WERI-Rb-1 (cell line): ENCODE measurements around the gene SRGAP1.
"Not testable (repeated sequence)": the region's sequence is repeated elsewhere in the genome, so short reads cannot be mapped to it uniquely, and the experiment has no call there.

Experiments
- DNase-seq: peaks from one replicate; pipeline ENCODE4 v3.0.0-alpha.2; 2020
- H3K27ac ChIP-seq: fragments of 250-450 bp; sonication (Bioruptor Pico); 2 replicates; pipeline ENCODE4 v1.5.1; 2020; ENCODE audit warnings: mild to moderate bottlenecking, moderate library complexity
- H3K27me3 ChIP-seq: fragments of 250-450 bp; sonication (Bioruptor Pico); 2 replicates; pipeline ENCODE4 v1.5.1; 2021; ENCODE audit warnings: mild to moderate bottlenecking, low read depth, moderate library complexity; ENCODE audit not compliant: insufficient read depth, severe bottlenecking
- H3K36me3 ChIP-seq: fragments of 250-450 bp; sonication (Bioruptor Pico); 2 replicates; pipeline ENCODE4 v1.5.1; 2020; ENCODE audit warnings: mild to moderate bottlenecking, moderate library complexity
- H3K4me3 ChIP-seq: 2 replicates; pipeline ENCODE4 v1.5.1; 2011; ENCODE audit warnings: low read depth, mild to moderate bottlenecking, control low read depth, low read length
- H3K9me3 ChIP-seq: fragments of 250-450 bp; sonication (Bioruptor Pico); 2 replicates; pipeline ENCODE4 v1.5.1; 2021; ENCODE audit warnings: mild to moderate bottlenecking, moderate library complexity; ENCODE audit not compliant: severe bottlenecking
- TF ChIP-seq, protein P1 (sequence below): IDR thresholded peaks from 2 replicates; pipeline ENCODE4 v1.5.1; 2011; ENCODE audit warnings: low read depth, mild to moderate bottlenecking, control low read depth, inconsistent platforms, low read length

SRGAP1 gene

GRCh38 chr12:64192644-64193444, 348.3 kb downstream of the SRGAP1 start:
- H3K9me3 ChIP-seq = no peaks in the 10 kb centered on the region
- H3K27me3 ChIP-seq = no peaks in the 10 kb centered on the region
- H3K4me3 ChIP-seq = no peak overlapping the region
- no peak for DNase-seq
- TF ChIP-seq, protein P1, sequence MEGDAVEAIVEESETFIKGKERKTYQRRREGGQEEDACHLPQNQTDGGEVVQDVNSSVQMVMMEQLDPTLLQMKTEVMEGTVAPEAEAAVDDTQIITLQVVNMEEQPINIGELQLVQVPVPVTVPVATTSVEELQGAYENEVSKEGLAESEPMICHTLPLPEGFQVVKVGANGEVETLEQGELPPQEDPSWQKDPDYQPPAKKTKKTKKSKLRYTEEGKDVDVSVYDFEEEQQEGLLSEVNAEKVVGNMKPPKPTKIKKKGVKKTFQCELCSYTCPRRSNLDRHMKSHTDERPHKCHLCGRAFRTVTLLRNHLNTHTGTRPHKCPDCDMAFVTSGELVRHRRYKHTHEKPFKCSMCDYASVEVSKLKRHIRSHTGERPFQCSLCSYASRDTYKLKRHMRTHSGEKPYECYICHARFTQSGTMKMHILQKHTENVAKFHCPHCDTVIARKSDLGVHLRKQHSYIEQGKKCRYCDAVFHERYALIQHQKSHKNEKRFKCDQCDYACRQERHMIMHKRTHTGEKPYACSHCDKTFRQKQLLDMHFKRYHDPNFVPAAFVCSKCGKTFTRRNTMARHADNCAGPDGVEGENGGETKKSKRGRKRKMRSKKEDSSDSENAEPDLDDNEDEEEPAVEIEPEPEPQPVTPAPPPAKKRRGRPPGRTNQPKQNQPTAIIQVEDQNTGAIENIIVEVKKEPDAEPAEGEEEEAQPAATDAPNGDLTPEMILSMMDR = no peak
- H3K36me3 ChIP-seq = no peaks in the 10 kb centered on the region
- no peak overlapping the region for H3K27ac ChIP-seq

GRCh38 chr12:64193931-64194330, 349.4 kb downstream of the SRGAP1 start:
- H3K4me3 ChIP-seq = no peak overlapping the region
- H3K27me3 ChIP-seq = no peaks in the 10 kb centered on the region
- no peaks in the 10 kb centered on the region for H3K9me3 ChIP-seq
- TF ChIP-seq, protein P1 = no peak
- H3K36me3 ChIP-seq = no peaks in the 10 kb centered on the region
- H3K27ac ChIP-seq = no peak overlapping the region
- DNase-seq = no peak

- no peaks in the 10 kb centered on the region for H3K27me3 ChIP-seq
- no peak for DNase-seq
- H3K36me3 ChIP-seq = no peaks in the 10 kb centered on the region
- H3K27ac ChIP-seq = no peak overlapping the region
- no peak overlapping the region for H3K4me3 ChIP-seq
- H3K9me3 ChIP-seq = no peaks in the 10 kb centered on the region
- TF ChIP-seq, protein P1 = no peak
Observed at GRCh38 chr12:64194333-64195149, 350.0 kb downstream of the SRGAP1 start.

DNA sequence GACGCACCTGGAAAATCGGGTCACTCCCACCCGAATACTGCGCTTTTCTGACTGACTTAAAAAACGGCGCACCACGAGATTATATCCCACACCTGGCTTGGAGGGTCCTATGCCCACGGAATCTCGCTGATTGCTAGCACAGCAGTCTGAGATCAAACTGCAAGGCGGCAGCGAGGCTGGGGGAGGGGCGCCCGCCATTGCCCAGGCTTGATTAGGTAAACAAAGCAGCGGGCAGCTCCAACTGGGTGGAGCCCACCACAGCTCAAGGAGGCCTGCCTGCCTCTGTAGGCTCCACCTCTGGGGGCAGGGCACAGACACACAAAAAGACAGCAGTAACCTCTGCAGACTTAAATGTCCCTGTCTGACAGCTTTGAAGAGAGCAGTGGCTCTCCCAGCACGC, 351.3 kb downstream of the SRGAP1 start:
- H3K4me3 ChIP-seq, H3K27ac ChIP-seq, H3K36me3 ChIP-seq, H3K9me3 ChIP-seq, DNase-seq, H3K27me3 ChIP-seq: not testable (repeated sequence)

DNA sequence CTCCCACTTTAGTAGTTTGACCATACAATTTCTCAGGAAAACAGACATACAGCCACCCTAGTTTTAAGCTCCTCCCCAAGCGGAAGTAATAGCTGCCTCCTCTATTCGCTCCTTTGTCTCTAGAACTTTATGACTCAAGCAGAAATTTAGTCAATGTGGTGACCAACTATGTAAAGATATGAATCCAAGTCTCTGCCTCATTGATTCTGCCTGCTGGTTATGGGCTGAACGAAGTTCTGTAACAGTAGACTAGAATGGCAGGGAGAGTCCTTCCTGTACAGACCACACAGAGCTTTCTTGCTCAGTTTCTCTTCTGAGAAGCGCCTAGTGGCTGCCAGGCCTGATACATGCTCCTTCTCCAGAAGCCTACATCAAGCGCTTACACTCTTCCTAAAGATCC, 358.5 kb downstream of the SRGAP1 start:
- Histone ChIP-seq H3K4me3 (no peak overlapping the region), H3K27ac (no peak overlapping the region), H3K27me3 (no peaks in the 10 kb centered on the region), H3K36me3 (no peaks in the 10 kb centered on the region), H3K9me3 (no peaks in the 10 kb centered on the region)
- no peak for DNase-seq
- TF ChIP-seq, protein P1 = no peak

DNA sequence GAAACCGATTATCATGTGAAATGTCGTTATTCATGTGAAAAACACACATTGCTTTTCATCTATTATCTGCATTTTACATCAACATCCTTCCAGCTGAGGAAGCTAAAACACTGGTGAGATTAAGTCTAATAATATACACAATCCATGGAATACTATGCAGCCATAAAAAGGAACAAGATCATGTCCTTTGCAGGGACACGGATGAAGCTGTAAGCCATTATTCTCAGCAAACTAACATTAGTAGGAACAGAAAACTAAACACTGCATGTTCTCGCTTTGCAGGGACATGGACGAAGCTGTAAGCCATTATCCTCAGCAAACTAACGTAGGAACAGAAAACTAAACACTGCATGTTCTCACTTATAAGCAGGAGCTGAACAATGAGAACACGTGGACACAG, 359.3 kb downstream of the SRGAP1 start:
- TF ChIP-seq, protein P1 = no peak
- no peaks in the 10 kb centered on the region for H3K36me3 ChIP-seq
- no peak overlapping the region for H3K4me3 ChIP-seq
- no peaks in the 10 kb centered on the region for H3K9me3 ChIP-seq
- no peak overlapping the region for H3K27ac ChIP-seq
- no peak for DNase-seq
- H3K27me3 ChIP-seq = no peaks in the 10 kb centered on the region
